ENCODE results near the gene FAM168A. TPM values are rescaled to one million over a fixed set of nuclear protein-coding genes. Genes with fewer than 3 reads are reported as not detected.
A peak's percentile ranks its signal among the peaks of the same experiment; 100 is the strongest.

Gene FAM168A
- total and polyA plus RNA-seq, 2 of the 8 experiments (the other 6 are each of a cell fraction or from before 2014, with no cell fraction given): 17.1 to 21.6 TPM

DNA sequence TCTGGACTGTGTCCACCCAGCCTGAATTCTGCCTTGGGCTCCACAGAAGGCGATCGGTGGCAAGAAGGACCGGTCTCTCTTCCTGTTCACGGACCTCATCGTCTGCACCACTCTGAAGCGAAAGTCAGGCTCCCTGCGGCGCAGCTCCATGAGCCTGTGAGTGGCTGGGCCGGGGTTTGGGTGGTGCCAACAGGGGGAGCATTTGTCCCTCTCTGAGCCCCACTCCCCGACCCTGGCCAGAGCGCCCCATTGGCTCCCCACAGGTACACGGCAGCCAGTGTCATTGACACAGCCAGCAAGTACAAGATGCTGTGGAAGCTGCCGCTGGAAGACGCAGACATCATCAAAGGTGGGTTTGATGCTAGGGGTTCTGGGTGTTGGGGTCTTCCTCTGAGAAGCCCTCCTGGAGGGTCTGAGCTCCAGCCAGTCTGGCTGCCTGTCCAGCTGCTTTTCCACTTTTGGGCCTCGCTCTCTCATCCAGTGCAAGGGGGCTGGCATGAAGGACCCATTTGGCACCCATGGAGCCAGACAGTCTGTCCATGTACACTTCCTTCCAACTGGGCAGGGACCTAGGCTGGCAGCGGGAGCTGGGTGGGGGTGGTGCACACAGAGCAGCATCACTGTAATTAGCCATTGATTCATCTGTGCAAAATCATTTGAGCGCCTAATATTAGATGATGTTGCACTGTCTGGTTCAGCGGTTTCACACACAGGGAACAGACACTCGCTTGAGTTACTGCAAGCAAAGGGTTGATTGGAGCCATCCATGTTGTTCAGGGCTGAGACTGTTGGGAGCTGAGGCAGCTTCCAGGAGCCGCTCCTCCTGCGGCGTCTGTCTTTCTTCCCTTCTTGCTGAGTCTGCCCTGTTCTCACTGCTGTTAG lies 240.7 kb downstream of the FAM168A start:
- peaks cover 0 to 6% of the 10 kb centered on the region in 2 experiments for H4K20me1 ChIP-seq (replicated peaks in 1 of 2; ENCODE audit: control insufficient read depth in 1 of 2, insufficient read depth in 2 of 2, low read length in 2 of 2)
- H3K14ac ChIP-seq (ENCODE audit: insufficient read length): no peak overlapping the region
- no peak overlapping the region for H2BK5ac ChIP-seq (ENCODE audit: low read depth, low read length)
- DNase-seq (ENCODE audit: low read depth in 1 of 2, low spot score in 2 of 2) (no peak), FAIRE-seq (no peak)
- CTCF ChIA-PET (ENCODE audit: partially characterized antibody): interaction anchor here (0.6 to 59.1 kb wide), 10 partner anchors 7 to 407 kb away, joined by 3 to 1456 read pairs (median 5); partner anchors contain the start of genes ARHGEF17 and RELT
- POLR2A ChIA-PET (ENCODE audit: partially characterized antibody): interaction anchor here (0.8 to 1.6 kb wide), 4 partner anchors 11 to 48 kb away, joined by 3 to 5 read pairs (median 3); no protein-coding TSS in a partner anchor
- no peak overlapping the region for H3K4me3 ChIP-seq (ENCODE audit: extremely low read depth in 1 of 4, insufficient read depth in 2 of 4, low read depth in 3 of 4, low read length in 4 of 4)
- no peak overlapping the region for H4K5ac ChIP-seq (ENCODE audit: insufficient read length, low read depth, low read length)
- H3K18ac ChIP-seq (ENCODE audit: extremely low read depth, low read length): no peak overlapping the region; the same call in 1 of the 2 replicates
- no peak overlapping the region for H2BK12ac ChIP-seq (ENCODE audit: low read depth, low read length)
- TF ChIP-seq RAD21 (IDR thresholded peaks at IDR 0.05 in 1 of 2, conservative IDR thresholded peaks at IDR 0.05 in 1 of 2; ENCODE audit: low read depth in 2 of 2, low read length in 2 of 2) (peak in 1 of 2 experiments; percentile 3; a peak in 1 of 4 replicates), ZNF274 (IDR thresholded peaks at IDR 0.05; ENCODE audit: borderline replicate concordance, extremely low read depth, low read length) (no peak), SP2 (IDR thresholded peaks at IDR 0.05; ENCODE audit: low read length) (no peak), TAF7 (optimal IDR thresholded peaks at IDR 0.05; ENCODE audit: borderline replicate concordance, low read depth, low read length) (no peak), SP1 (IDR thresholded peaks at IDR 0.05; ENCODE audit: low read depth, low read length) (no peak), EZH2 (IDR thresholded peaks at IDR 0.05; ENCODE audit: low read depth, low read length, severe bottlenecking) (no peak)
- TF ChIP-seq, protein P1, sequence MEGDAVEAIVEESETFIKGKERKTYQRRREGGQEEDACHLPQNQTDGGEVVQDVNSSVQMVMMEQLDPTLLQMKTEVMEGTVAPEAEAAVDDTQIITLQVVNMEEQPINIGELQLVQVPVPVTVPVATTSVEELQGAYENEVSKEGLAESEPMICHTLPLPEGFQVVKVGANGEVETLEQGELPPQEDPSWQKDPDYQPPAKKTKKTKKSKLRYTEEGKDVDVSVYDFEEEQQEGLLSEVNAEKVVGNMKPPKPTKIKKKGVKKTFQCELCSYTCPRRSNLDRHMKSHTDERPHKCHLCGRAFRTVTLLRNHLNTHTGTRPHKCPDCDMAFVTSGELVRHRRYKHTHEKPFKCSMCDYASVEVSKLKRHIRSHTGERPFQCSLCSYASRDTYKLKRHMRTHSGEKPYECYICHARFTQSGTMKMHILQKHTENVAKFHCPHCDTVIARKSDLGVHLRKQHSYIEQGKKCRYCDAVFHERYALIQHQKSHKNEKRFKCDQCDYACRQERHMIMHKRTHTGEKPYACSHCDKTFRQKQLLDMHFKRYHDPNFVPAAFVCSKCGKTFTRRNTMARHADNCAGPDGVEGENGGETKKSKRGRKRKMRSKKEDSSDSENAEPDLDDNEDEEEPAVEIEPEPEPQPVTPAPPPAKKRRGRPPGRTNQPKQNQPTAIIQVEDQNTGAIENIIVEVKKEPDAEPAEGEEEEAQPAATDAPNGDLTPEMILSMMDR (IDR thresholded peaks at IDR 0.05; ENCODE audit: control extremely low read depth in 1 of 3, insufficient read depth in 1 of 3, low read depth in 1 of 3, low read length in 3 of 3): peak in 2 of 3 experiments; percentile 18 to 26; a peak in 2 of 4 replicates
- no peak overlapping the region for H2BK20ac ChIP-seq (ENCODE audit: low read length)
- H3K36me3 ChIP-seq (ENCODE audit: control insufficient read depth in 2 of 4, insufficient read depth in 4 of 4, low read length in 3 of 4): no peaks in the 10 kb centered on the region
- H3K4me1 ChIP-seq (replicated peaks in 1 of 4; ENCODE audit: control insufficient read depth in 3 of 4, insufficient read depth in 4 of 4, low read length in 3 of 4): no peaks in the 10 kb centered on the region; a peak in 2 of 7 replicates
- no peak overlapping the region for H2AK5ac ChIP-seq (ENCODE audit: low read depth, low read length)
- H3K56ac ChIP-seq (replicated peaks; ENCODE audit: insufficient read length, low read depth, low read length): no peak overlapping the region
- H3K79me2 ChIP-seq (ENCODE audit: control insufficient read depth in 1 of 2, insufficient read depth in 2 of 2, low read length in 2 of 2): no peaks in the 10 kb centered on the region
- H3K4ac ChIP-seq (replicated peaks; ENCODE audit: insufficient read length, low read depth, low read length): no peak overlapping the region
- H2AFZ ChIP-seq (ENCODE audit: low read length): no peak overlapping the region
- H3K23me2 ChIP-seq (ENCODE audit: low read depth, low read length): peaks cover under 1% of the 10 kb centered on the region; the same call in 1 of the 2 replicates
- peak overlapping the region; percentile 41; the same call in 1 of the 2 replicates for H4K8ac ChIP-seq (ENCODE audit: extremely low read depth, insufficient read depth, low read length)
- H3K9me3 ChIP-seq (ENCODE audit: insufficient read depth in 2 of 2, low read depth in 1 of 2, low read length in 1 of 2): no peaks in the 10 kb centered on the region
- no peak overlapping the region for H2BK120ac ChIP-seq (replicated peaks; ENCODE audit: low read depth, low read length)
- no peak overlapping the region for H3K23ac ChIP-seq (ENCODE audit: insufficient read length)
- no peak overlapping the region for H4K91ac ChIP-seq (replicated peaks; ENCODE audit: insufficient read length, low read length)
- no peak overlapping the region for H3K4me2 ChIP-seq (ENCODE audit: insufficient read depth in 1 of 2, low read depth in 2 of 2, low read length in 2 of 2)
- H2BK15ac ChIP-seq (ENCODE audit: low read length): no peak overlapping the region
- H3K27ac ChIP-seq (ENCODE audit: low read depth, low read length): no peak overlapping the region
- no peaks in the 10 kb centered on the region for H3K79me1 ChIP-seq (ENCODE audit: low read depth, low read length)
- WGBS, 2 experiments (ENCODE audit: extremely low coverage in 1 of 2, insufficient coverage in 1 of 2, insufficient read length in 1 of 2, insufficient replicate concordance in 2 of 2, low coverage in 1 of 2, low lambda C conversion rate in 2 of 2, missing lambda C conversion rate in 1 of 2): 90% methylated on average over 20 of the region's 22 CpGs; no CpG with 5 or more reads in 1 of the 2 experiments
- H3K9ac ChIP-seq (replicated peaks in 1 of 4; ENCODE audit: extremely low read depth in 1 of 4, low read depth in 3 of 4, low read length in 3 of 4): no peak overlapping the region
- H3K27me3 ChIP-seq (replicated peaks in 1 of 4; ENCODE audit: control insufficient read depth in 3 of 4, extremely low read depth in 1 of 4, insufficient read depth in 3 of 4, low read length in 3 of 4): no peaks in the 10 kb centered on the region

Measured in H1 (cell line).